HG03354 (cell line): ENCODE results near the gene PFN2.
"Not testable (repeated sequence)": the region's sequence is repeated elsewhere in the genome, so short reads cannot be mapped to it uniquely, and the experiment has no call there.

Source experiments
- ATAC-seq: cut with Tn5 transposase; IDR thresholded peaks from one replicate; pipeline ENCODE4 v1.9.1; 2021; ENCODE audit warnings: mild to moderate bottlenecking; ENCODE audit not compliant: unreplicated experiment, poor library complexity, severe bottlenecking

The PFN2 gene

DNA sequence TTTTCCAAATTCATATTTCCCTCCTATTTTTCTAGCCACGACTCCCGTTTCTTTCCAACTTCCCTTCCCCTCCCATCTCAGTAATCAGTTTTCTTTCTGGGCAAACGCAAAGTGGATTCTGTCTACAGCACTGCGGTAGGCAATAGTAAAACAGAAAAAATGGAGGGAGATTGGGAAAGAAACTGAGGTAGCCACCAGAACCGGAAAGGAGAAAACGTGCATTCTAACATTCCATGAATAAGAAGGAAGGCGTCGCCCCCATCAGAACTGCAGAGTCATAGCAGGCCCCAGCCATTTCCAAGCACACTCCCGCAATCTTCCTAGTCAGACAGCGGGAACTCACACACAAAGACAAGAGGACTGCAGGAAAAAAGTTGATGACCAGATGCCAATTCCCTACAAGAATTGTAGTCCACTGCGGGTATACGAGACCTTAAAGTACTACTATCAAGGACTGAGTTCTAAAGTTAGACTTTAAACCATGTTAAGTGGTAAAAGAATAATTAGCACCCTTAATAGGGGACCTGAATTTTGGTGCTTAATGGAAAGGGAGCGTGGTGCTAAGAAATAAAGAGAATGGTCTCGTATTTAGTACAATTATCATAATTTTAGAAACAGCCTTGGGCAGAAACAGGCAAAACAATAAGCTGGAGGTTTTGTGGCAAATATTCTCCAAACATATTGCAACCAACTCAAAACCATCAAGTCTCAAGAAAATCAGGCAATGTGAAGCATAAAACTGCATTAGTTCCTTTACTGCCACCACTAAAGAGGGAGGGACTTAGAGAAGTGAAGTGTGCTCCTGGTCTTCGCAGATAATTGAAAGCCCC lies 1.4 kb downstream of the PFN2 start:
- no peak for ATAC-seq

DNA sequence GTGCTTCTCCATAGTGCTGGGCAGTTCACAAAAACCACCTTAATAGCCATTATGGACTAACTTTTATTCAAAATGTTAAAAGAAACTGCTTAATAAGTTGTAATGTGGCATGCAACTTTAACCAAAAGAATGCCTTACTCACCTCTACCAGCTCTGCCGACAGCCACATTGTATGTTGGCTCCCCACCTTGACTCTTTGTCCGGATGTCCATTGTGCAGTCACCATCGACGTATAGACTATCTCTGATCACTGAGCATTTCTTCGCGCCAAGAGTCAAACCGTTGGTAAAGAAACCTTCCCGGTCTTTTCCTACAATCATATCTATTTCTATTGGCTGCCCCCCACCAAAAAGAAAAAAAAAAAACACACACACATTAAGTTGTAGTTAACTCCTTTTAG lies 2.5 kb downstream of the PFN2 start:
- ATAC-seq = no peak

DNA sequence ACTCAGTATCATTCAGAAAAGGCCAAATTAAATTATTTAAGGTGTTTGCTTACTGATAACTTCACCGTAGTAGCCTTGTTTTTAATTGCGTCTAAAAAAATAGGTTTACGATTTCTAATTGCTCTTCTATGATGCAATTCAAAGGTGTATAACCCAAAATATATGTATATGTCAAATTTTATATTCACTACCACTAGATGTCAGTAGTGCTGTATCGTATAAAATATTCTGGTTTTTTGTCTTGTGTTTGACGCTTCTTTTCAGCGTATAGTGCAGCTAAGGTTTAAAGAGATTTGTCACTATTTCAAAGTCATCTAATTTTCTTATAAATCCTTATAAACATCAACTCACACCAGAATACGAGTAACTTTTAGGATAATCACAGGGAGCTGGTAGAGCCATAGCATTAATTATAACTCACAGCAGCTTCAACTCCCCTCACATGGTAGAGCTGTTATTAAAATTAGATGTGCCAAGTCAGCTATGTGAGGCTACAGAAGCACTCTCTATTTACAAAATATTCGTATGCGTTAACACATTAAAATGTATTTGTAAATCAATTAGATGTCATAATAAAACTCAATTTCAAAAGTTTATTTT lies 3.5 kb downstream of the PFN2 start:
- no peak for ATAC-seq

DNA sequence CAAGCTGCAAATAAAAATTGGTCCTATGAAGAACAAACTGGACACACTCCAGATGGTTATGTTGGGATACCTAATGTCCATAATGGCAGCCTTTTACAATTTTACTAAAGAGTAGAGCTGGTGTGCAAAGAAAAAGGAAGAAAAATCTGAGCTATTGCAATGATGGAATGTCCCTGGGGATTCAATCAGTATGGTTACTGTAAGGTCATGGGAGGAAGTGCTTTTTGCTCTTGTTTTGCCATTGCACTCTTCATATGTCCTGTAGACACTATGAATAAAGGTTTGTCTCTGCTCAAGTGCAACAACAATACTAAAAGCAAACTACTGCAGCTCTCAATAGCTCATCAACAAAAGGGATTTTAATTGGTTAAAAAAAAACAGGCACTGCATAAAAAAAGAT lies 5.4 kb downstream of the PFN2 start:
- no peak for ATAC-seq

DNA sequence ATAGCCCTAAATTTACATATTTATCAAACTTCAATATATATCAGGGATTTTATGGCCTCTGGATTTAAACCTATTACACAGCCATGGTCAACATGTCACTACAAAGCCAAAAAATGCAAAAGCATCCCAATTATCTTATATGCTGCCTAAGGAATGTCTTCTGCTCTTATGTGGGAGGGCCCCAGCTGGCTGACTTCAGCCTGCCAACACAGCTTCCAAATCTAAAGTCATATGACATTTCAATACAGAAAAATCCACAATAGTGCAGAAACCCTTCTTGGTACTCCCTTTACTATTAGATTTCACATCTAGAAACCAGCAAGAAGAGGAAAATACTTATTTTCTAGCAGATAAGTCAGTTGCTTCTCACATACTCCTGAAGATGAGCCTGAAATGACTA lies 6.4 kb downstream of the PFN2 start:
- no peak for ATAC-seq

DNA sequence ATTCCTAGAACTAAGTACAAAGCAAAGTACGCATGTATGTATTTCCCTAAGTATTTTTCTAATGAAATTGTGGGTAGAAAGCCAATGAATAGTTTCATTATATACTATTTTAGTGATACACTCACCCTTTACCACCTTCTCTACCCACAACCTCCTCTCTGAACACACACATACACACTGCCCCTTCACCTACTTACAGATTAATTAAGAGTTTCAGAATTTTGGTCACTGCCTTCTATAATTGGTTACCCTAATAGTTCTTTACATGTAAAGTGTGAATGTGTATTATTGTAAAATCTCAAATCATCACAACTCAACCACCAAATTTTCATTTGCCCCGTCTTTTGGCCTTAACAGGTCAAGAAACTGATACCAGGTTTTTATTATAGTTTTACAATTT lies 7.2 kb downstream of the PFN2 start:
- no peak for ATAC-seq

DNA sequence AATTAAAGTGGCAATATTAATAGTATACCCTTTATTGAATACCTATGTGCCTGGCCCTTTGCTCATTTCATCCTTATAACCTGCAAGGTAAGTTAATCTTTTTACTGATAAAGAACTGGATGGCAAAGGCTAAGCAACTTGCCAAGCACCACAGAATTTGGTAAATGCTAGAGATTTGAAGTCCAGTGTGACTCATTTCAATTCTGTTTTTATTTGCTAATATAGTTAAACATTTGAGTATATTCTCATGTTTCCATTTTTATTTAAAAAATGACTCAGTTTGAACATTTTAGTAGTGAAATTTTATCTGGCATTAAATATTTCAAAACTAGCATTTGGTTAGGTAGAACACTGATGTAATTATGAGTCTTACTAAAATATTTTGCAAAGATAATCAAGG lies 11.3 kb downstream of the PFN2 start:
- ATAC-seq = no peak

DNA sequence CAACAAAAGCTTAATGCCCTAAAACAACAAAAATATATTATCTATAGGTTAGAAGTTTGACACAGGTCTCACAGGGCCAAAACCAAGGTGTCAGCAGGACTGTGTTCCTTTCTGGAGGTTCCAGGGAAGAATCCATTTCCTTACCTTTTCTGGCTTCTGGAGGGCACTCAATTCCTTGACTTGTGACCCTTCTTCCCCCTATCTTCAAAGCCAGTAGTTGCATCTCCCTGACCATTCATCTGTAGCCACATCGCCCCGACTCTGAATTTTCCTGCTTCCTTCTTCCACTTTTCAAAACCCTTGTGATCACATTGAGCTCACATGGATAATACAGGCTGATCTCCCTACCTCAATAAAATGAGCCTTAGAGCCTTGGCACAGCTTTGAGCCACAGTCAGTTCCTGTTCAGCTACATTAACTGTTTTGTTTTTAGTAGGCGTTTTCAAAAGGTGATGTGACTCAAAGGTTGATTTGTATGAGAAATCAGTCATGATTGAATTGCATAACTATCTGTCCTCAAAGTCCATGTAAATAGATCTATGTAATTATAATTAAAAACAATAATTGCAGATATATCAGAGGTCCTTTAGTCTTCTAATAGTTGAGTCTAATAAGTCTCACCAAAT lies 12.4 kb downstream of the PFN2 start:
- ATAC-seq = no peak

DNA sequence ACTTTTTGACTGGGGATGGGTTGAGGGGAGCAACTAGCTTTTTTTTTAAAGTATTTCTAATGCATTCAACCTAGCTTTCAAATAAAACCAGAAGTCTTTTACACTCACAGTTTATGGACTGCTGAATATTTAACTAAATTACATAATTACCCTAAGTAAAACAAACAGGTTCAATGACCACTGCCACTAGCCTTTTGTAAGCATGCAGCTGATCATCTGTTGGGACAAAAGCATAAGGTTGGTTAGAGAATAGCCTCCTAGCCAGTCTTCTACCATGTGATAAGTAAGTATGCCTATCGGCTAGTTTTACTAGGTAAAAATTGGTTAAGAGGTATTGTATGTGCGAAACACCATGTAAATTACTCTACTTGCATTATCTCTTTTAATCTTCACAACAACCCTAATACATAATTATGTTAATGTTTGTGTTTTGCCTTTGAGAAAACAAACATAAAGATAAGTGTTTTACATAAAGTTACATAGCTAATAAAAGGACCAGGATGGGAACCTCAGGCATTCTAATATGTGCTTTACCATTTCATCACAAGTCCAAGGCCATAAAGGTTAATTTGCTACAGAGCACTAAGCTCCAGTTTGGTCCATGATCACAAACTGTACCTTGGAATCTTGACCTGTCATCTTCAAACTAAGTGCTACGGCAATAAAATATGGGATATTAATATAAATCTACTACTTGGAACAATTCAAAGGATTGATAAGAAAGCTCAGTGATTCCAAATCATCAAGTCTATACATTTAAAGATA lies 13.2 kb downstream of the PFN2 start:
- no peak for ATAC-seq

DNA sequence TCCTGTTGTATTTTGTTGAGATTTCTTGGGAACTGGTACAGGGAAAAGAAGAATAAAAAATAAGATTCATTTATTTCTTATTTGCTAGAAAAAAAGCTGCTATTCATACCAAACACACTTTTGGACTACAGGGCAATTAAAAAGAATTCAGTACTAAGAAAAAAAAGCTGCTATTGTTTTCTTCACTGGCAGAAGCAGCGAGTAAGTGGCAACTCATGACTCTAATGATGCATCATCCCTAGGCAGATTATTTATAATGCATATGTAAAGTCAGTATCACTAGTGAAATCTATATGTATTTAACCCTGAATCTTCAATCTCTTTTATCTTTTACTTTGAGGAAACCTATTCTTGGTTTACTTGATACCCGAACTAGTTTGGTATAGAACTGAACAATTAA lies 15.2 kb downstream of the PFN2 start:
- no peak for ATAC-seq

DNA sequence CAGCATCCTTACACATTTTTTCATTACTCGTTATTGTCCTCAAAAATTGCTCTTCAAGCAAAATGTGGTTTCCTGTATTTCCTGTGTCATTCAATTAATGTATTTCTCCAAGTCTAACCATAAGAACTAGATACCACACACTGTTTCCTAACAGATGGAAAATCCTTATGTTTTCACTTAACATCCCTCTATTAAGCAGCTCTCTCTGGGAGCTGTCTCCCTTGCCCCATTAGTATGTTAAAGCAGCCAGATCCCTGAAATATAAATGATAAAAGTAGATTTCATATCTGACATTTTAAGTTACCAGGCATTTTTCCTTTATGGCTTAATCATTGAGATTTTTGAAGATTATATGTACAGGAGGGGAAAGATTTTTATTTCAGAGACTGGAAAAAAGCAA lies 15.9 kb downstream of the PFN2 start:
- no peak for ATAC-seq

DNA sequence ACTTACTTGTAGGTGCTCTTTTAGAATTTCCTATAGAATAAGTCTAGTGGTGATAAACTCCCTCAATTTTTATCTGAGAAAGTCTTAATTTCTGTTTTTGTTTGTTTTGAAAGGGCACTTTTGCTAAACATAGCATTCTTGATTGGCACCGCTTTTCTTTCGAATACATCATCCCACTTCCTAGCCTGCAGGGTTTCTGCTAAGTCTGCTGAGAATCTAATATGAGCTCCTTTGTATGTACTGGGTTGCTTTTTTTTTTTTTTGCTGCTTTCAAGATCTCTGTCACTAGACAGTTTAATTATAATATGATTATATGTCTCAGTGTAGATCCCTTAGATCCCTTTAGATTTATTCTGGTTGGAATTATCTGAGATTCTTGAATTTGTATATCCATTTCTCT lies 21.5 kb downstream of the PFN2 start:
- ATAC-seq = no peak

DNA sequence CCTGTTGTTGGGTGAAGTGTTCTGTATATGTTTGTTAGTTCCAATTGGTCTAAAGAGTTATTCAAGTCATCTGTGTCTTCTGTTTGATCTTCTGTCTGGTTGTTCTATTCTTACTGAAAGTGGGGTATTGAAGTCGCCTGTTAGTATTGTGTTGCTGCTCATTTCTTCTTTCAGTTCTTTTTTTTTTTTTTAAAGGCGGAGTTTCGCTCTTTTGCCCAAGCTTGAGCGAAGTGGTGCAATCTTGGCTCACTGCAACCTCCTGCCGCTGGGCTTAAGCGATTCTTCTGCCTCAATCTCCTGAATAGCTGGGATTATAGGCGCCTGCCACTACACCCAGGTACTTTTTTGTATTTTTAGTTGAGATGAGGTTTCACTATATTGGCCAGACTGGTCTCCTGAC lies 23.5 kb downstream of the PFN2 start:
- no peak for ATAC-seq

DNA sequence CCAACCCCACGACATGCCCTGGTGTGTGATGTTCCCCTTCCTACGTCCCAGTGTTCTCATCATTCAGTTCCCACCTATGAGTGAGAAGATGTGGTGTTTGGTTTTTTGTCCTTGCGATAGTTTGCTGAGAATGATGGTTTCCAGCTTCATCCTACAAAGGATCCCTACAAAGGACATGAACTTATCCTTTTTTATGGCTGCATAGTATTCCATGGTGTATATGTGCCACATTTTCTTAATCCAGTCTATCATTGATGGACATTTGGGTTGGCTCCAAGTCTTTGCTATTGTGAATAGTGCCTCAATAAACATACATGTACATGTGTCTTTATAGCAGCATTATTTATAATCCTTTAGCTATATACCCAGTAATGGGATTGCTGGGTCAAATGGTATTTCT lies 26.7 kb downstream of the PFN2 start:
- not testable (repeated sequence) for ATAC-seq

DNA sequence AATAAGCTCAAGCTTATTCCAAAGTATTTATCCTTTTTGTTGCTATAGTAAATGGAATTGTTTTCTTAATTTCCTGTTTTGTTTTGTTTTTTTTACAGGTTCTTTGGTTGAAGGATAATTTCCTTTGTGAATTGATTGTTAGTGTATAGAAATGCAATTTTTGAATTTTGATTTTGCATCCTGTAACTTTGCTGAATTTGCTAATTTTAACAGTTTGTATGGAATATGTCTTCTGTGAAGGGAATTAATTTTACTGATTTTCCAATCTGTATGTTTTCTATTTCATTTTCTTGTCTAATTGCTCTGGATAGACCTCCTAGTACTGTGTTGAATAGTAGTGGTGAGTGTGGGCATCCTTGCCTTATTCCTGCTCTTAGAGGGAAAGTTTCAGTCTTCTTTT lies 28.3 kb downstream of the PFN2 start:
- no peak for ATAC-seq

DNA sequence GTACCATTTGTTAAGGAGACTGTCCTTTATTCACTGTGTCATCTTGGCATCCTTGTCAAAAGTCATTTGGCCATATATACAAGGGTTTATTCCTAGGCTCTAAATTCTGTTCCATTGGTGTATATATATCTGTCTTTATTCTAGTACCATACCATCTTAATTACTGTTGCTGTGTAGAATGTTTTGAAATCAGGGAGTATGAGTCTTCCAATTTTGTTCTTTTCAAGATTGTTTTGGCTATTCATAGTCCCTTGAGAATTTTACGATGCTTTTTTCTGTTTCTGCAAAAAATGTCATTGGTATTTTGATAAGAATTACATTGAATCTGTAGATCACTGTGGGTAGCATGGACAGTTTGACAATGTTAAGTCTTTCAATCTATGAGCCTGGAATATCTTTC lies 28.7 kb downstream of the PFN2 start:
- no peak for ATAC-seq

DNA sequence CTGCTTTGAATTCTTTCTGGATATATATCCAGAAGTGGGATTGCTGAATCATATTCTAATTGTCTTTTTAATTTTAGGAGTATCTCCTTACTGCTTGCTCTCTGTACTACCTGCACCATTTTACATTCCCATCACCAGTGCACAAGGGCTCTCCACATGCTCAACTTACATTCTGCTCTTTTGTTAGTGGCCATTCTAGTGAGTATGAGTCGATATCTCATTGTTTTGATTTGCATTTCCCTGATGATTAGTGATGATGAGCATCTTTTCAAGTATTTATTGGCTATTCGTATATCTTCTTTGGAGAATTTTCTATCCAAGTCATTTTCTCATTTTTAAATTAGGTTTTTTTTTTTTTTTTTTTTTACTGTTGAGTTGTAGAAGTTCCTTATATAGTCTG lies 29.5 kb downstream of the PFN2 start:
- ATAC-seq = no peak

DNA sequence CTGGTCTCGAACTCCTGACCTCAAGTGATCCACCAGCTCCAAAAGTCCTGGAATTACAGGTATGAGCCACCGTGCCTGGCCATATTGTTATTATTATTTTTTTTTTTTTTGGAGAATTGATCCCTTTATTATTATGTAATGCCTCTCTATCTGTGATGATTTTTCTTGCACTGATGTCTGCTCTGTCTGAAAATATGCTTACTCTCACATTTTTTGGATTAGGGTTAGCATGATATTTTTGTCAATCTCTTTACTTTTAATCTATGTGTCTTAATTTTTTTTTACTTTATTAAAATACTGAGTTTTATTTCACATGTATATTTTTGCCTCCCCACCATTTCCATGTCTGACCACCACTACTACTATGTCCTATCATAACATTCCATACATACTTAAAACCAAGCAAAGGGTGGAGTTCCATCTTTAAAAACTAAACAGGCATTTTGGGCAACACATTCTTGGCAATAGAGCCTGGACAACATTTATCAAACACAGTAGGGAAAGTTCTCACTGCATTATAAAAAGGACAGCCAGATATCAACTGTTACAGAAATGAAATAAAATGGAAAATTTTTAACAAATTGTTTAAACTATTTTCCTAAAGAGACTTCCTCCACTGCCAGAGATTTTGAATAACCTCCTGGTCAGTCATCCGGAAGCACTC lies 32.2 kb downstream of the PFN2 start:
- not testable (repeated sequence) for ATAC-seq

DNA sequence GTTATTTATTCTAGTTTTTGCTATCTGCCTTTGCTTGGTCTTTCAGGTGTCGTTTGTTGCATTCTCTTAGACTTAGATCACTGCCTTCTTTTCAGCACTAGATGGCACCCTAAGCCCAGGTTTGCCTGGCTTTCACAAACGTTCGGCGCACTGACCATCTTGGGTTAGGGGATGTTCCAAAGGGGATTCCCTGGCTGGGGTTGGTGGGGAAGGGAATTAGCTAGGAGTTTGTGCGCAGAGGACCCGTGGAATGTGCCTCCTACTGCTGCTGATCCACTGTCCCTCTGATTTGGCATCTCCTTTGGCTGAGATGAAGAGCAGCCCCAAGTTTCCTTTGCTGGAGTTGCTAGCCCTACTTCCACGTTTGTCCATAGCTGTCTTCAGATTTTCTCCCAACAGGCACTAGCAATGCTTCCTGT lies 33.9 kb downstream of the PFN2 start:
- ATAC-seq = peak; percentile 63

DNA sequence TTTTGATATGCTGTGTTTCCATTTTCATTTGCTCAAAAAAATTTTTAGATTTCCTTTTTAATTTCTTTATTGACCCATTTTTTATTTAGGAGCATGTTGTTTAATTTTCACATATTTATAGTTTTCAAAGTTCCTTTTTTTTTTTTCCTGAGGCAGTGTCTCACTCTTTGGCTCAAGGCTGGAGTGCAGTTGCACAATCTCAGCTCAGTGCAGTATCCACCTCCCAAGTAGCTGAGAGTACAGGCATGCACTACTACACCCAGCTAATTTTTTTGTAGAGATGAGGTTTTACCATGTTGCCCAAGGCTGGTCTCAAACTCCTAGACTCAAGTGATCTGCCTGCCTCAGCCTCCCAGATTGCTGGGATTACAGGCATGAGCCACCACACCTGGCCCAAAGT lies 36.2 kb downstream of the PFN2 start:
- ATAC-seq = no peak
